PC-3 (cell line): ENCODE data around the gene BMS1. TPM values are rescaled to one million over a fixed set of nuclear protein-coding genes. Genes with fewer than 3 reads are reported as not detected.

Experiments used
- ATAC-seq: fragments of 200-7000 bp; cut with Tn5 transposase; 2 replicates; pipeline ENCODE4 v1.9.1; 2020; ENCODE audit warnings: mild to moderate bottlenecking, moderate library complexity
- BruUV-seq: library from RNA; stranded (reverse); fragments of 400-500 nt; replicated peaks from 2 replicates; lab custom pipeline; 2021; lab: Mats Ljungman, UMichigan
- CTCF ChIA-PET: fragments of 300-600 bp; sonication (Branson Sonifier 250); formaldehyde crosslinking; loops from one replicate; lab custom pipeline; 2022; ENCODE audit warnings: antibody characterized with exemption; lab: Charles Lee
- POLR2A ChIA-PET: fragments of 300-600 bp; sonication (Branson Sonifier 250); formaldehyde crosslinking; loops from one replicate; lab custom pipeline; 2022; ENCODE audit warnings: antibody characterized with exemption; ENCODE audit not compliant: unreplicated experiment; lab: Charles Lee
- DNase-seq: peaks from one replicate; pipeline ENCODE4 v3.0.0-alpha.2; 2015
- H2AFZ ChIP-seq: fragments of 300-600 bp; sonication (generic); 2 replicates; pipeline ENCODE4 v1.6.0; 2016; ENCODE audit warnings: antibody characterized with exemption, low read length
- H3F3A ChIP-seq: fragments of 300-600 bp; sonication (generic); one replicate; pipeline ENCODE4 v1.6.0; 2017; ENCODE audit warnings: antibody characterized with exemption, low read length, control low read depth, mild to moderate bottlenecking; ENCODE audit not compliant: unreplicated experiment
- H3K27ac ChIP-seq: fragments of 300-600 bp; sonication (generic); 2 replicates; pipeline ENCODE4 v1.5.1; 2016; ENCODE audit warnings: mild to moderate bottlenecking, low read length
- H3K27me3 ChIP-seq: fragments of 300-600 bp; sonication (generic); 2 replicates; pipeline ENCODE4 v1.6.1; 2016; ENCODE audit warnings: low read length, mixed read lengths
- H3K36me3 ChIP-seq: fragments of 300-600 bp; sonication (generic); 2 replicates; pipeline ENCODE4 v1.6.1; 2016; ENCODE audit warnings: low read depth, mixed run types, low read length, mixed read lengths
- H3K4me1 ChIP-seq: fragments of 300-600 bp; sonication (generic); 2 replicates; pipeline ENCODE4 v1.5.1; 2016; ENCODE audit warnings: low read length; ENCODE audit not compliant: insufficient read depth
- H3K4me2 ChIP-seq: fragments of 300-600 bp; sonication (generic); 2 replicates; pipeline ENCODE4 v1.6.0; 2016; ENCODE audit warnings: low read length
- H3K4me3 ChIP-seq: fragments of 300-600 bp; sonication (generic); 2 replicates; pipeline ENCODE4 v1.5.1; 2016; ENCODE audit warnings: mild to moderate bottlenecking, low read length, mixed read lengths
- H3K79me2 ChIP-seq: fragments of 300-600 bp; sonication (generic); 2 replicates; pipeline ENCODE4 v1.6.1; 2017; ENCODE audit warnings: low read length, mixed read lengths
- H3K9ac ChIP-seq: fragments of 300-600 bp; sonication (generic); 2 replicates; pipeline ENCODE4 v1.6.0; 2016; ENCODE audit warnings: mild to moderate bottlenecking, low read length
- H3K9me2 ChIP-seq: fragments of 300-600 bp; sonication (generic); replicated peaks from 2 replicates; pipeline ENCODE4 v1.6.1; 2016; ENCODE audit warnings: mixed run types, low read length, mixed read lengths
- H3K9me3 ChIP-seq: fragments of 300-600 bp; sonication (generic); 2 replicates; pipeline ENCODE4 v1.6.1; 2016; ENCODE audit warnings: low read length, mixed read lengths
- H4K20me1 ChIP-seq: fragments of 300-600 bp; sonication (generic); 2 replicates; pipeline ENCODE4 v1.6.1; 2016; ENCODE audit warnings: low read length, mixed read lengths
- EZH2 ChIP-seq: fragments of 300-600 bp; sonication (generic); IDR thresholded peaks from one replicate; pipeline ENCODE4 v1.6.1; 2017; ENCODE audit warnings: antibody characterized with exemption, mild to moderate bottlenecking, low read length; ENCODE audit not compliant: unreplicated experiment
- EZH2phosphoT487 ChIP-seq: fragments of 300-600 bp; sonication (generic); IDR thresholded peaks from 2 replicates; pipeline ENCODE4 v1.6.1; 2018; ENCODE audit warnings: mild to moderate bottlenecking, antibody characterized with exemption, low read length, borderline replicate concordance
- intact Hi-C: fragments of 100-400 bp; cut with micrococcal nuclease; formaldehyde crosslinking; loops from 2 replicates; pipeline ENCODE4 v1.9.0; 2023
- total RNA-seq: library from RNA; depleted of rRNA; stranded (reverse); fragments of >200 nt; gene quantifications from 2 replicates; pipeline ENCODE4 v1.2.3, GENCODE V29; 2014
- TF ChIP-seq, protein P1 (sequence below): fragments of 300-600 bp; sonication (generic); conservative IDR thresholded peaks from 2 replicates; pipeline ENCODE4 v1.5.1; 2017; ENCODE audit warnings: antibody characterized with exemption, low read depth, mild to moderate bottlenecking, low read length

BMS1 gene
- total RNA-seq, 1 experiment from 2014 or later: 36.6 TPM

DNA sequence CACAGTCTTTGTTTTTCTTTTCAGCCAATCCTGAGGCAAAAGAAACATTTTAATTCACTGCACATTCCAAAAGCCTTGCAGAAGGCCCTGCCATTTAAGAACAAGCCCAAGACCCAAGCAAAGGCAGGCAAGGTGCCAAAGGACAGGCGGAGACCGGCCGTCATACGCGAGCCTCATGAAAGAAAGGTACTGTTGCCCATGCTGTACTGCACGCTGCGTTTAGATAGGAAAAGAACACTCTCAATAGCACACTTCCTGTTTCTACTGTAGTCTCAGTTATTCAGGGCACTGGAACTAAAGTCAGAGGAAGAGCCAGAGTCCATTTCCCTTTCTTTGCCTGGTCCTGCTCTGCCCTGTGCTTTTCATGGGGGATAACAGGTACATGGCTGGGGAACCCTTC is 47.6 kb downstream of the BMS1 start:
- Histone ChIP-seq H3K4me3 (no peak overlapping the region), H2AFZ (no peak overlapping the region), H3F3A (peaks cover 2% of the 10 kb centered on the region), H3K9ac (no peak overlapping the region), H3K27me3 (no peaks in the 10 kb centered on the region), H3K4me1 (no peaks in the 10 kb centered on the region), H3K9me2 (no peaks in the 10 kb centered on the region), H3K27ac (no peak overlapping the region), H3K36me3 (peaks cover 47% of the 10 kb centered on the region), H3K4me2 (no peak overlapping the region), H4K20me1 (peaks cover 17% of the 10 kb centered on the region; the same call in 1 of the 2 replicates), H3K9me3 (no peaks in the 10 kb centered on the region), H3K79me2 (peaks cover 26% of the 10 kb centered on the region)
- no TSS peak for BruUV-seq
- DNase-seq: no peak
- intact Hi-C loops: no loop called here
- ChIA-PET CTCF (no interaction called here), POLR2A (no interaction called here)
- no peak for TF ChIP-seq EZH2phosphoT487
- TF ChIP-seq, protein P1, sequence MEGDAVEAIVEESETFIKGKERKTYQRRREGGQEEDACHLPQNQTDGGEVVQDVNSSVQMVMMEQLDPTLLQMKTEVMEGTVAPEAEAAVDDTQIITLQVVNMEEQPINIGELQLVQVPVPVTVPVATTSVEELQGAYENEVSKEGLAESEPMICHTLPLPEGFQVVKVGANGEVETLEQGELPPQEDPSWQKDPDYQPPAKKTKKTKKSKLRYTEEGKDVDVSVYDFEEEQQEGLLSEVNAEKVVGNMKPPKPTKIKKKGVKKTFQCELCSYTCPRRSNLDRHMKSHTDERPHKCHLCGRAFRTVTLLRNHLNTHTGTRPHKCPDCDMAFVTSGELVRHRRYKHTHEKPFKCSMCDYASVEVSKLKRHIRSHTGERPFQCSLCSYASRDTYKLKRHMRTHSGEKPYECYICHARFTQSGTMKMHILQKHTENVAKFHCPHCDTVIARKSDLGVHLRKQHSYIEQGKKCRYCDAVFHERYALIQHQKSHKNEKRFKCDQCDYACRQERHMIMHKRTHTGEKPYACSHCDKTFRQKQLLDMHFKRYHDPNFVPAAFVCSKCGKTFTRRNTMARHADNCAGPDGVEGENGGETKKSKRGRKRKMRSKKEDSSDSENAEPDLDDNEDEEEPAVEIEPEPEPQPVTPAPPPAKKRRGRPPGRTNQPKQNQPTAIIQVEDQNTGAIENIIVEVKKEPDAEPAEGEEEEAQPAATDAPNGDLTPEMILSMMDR: no peak
- TF ChIP-seq EZH2: no peak
- no peak for ATAC-seq

DNA sequence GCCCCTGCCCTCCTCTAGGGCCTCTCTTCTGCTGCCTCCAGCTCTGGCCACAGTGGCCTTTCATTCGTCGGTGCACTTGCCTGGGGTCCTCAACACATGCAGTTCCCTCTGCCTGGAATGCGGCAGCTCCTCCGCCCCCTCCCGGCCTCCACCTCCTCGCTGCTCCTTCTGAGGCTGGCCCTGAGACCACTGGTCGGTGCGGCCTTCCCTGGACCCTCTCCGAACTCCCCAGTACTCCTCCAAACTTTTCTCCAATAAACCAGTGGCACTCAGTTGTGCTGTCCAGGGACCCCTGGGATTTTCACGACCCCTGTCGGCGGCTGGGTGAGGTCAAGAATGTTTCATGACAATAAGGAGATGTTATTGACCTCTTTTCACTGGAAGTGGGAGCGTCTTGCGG is 53.5 kb downstream of the BMS1 start:
- Histone ChIP-seq H3K9me2 (no peaks in the 10 kb centered on the region), H4K20me1 (no peaks in the 10 kb centered on the region), H3K9me3 (no peaks in the 10 kb centered on the region), H3K27ac (no peak overlapping the region), H3K4me1 (no peaks in the 10 kb centered on the region), H3K36me3 (peaks cover 13% of the 10 kb centered on the region), H3K27me3 (no peaks in the 10 kb centered on the region), H3F3A (peaks cover 2% of the 10 kb centered on the region), H3K4me3 (no peak overlapping the region), H2AFZ (no peak overlapping the region), H3K4me2 (no peak overlapping the region), H3K9ac (no peak overlapping the region), H3K79me2 (no peaks in the 10 kb centered on the region)
- ChIA-PET POLR2A (no interaction called here), CTCF (no interaction called here)
- no peak for DNase-seq
- TF ChIP-seq, protein P1: no peak
- TF ChIP-seq EZH2phosphoT487 (no peak), EZH2 (no peak)
- no TSS peak for BruUV-seq
- intact Hi-C loops: no loop called here
- no peak for ATAC-seq

DNA sequence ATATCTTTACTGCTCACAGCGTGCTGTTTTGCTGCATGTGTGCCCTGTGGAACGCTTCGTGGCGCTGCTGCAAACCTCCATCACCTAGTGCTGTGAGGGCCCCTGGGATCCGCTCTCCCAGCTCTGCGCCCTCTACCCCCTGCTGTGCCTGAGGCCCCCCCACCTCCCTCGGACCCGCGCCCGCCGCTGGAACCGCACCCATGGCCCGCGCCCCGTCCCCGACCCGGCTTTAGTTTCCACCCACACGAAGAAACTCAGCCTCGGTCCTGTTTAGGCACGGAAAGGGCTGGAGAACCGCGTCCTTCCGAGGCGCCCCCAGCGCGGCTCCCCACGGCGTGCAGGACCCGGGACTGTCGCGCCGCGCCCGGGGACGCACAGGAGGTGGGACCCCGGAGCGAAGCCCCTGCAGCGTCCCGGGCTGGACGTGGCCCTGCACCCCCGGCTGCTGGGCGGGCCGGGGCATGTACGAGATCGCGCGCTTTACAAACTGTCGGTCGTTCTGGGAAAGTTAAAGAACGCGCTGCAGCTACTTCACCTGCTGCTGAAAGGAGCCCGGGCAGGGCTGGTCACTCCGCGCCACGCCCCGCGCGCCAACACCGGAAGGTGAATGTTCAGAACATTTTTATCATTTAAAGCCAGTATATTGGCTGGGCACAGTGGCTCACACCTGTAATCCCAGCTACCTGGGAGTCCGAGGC is 54.3 kb downstream of the BMS1 start:
- Histone ChIP-seq H3K27ac (no peak overlapping the region), H2AFZ (peak overlapping the region; percentile 76), H3K27me3 (no peaks in the 10 kb centered on the region), H3K79me2 (no peaks in the 10 kb centered on the region), H3K4me3 (peak overlapping the region; percentile 68), H3K4me1 (no peaks in the 10 kb centered on the region), H4K20me1 (no peaks in the 10 kb centered on the region), H3K9me2 (no peaks in the 10 kb centered on the region), H3F3A (peaks cover 2% of the 10 kb centered on the region), H3K9me3 (no peaks in the 10 kb centered on the region), H3K4me2 (peak overlapping the region; percentile 87), H3K9ac (no peak overlapping the region), H3K36me3 (peaks cover 6% of the 10 kb centered on the region)
- ChIA-PET POLR2A (no interaction called here), CTCF (no interaction called here)
- no TSS peak for BruUV-seq
- intact Hi-C loops: no loop called here
- peak; percentile 41 for DNase-seq
- TF ChIP-seq, protein P1: no peak
- TF ChIP-seq EZH2: no peak
- TF ChIP-seq EZH2phosphoT487: no peak
- peak; percentile 68 for ATAC-seq
